GM23338 (cell line): ENCODE measurements around the gene CEACAM19.

Experiments
- CTCF ChIP-seq, 2 experiments: fragments of 200-600 bp in 1 of 2; sonication (generic) in 1 of 2; conservative IDR thresholded peaks; 2 replicates each; pipeline versions ENCODE4 v1.5.1 to v1.6.1; 2016 to 2017; ENCODE audit warnings: antibody characterized with exemption in 2 of 2, low read depth in 2 of 2, mild to moderate bottlenecking in 2 of 2, moderate library complexity in 1 of 2
- ETS1 ChIP-seq: IDR thresholded peaks from 2 replicates; pipeline ENCODE4 v1.6.1; 2016; ENCODE audit warnings: antibody characterized with exemption
- EZH2 ChIP-seq: fragments of 200-600 bp; sonication (generic); IDR thresholded peaks from one replicate; pipeline ENCODE4 v1.8.0; 2017; ENCODE audit warnings: antibody characterized with exemption, mild to moderate bottlenecking, low read depth; ENCODE audit not compliant: unreplicated experiment
- EZH2phosphoT487 ChIP-seq: fragments of 200-600 bp; sonication (generic); IDR thresholded peaks from one replicate; pipeline ENCODE4 v1.8.1; 2018; ENCODE audit warnings: antibody characterized with exemption; ENCODE audit not compliant: unreplicated experiment
- POLR2AphosphoS5 ChIP-seq: IDR thresholded peaks from 2 replicates; pipeline ENCODE4 v1.6.1; 2016; ENCODE audit warnings: antibody characterized with exemption, low read depth
- REST ChIP-seq: IDR thresholded peaks from one replicate; pipeline ENCODE4 v1.6.1; 2018; ENCODE audit warnings: antibody characterized with exemption; ENCODE audit not compliant: unreplicated experiment
- ZNF331 ChIP-seq: fragments of 250-450 bp; sonication (Bioruptor Pico); IDR thresholded peaks from 2 replicates; pipeline ENCODE4 v1.5.0; 2020; ENCODE audit warnings: low read depth, mild to moderate bottlenecking, moderate library complexity

GRCh38 chr19:44722131-44723121, 51.1 kb downstream of the CEACAM19 start:
- TF ChIP-seq CTCF (conservative IDR thresholded peaks at IDR 0.05; ENCODE audit: low read depth in 2 of 2) (no peak), ETS1 (no peak), EZH2 (no peak), ZNF331 (CRISPR knock-in tag) (no peak), REST (no peak), EZH2phosphoT487 (no peak), POLR2AphosphoS5 (no peak)
